GM13976 (cell line): ENCODE data around the gene LSM4.

ENCODE experiments used
- DNase-seq: peaks from one replicate; pipeline ENCODE4 v3.0.0; 2012; ENCODE audit warnings: low spot score
- in situ Hi-C: fragments of 300-500 bp; cut with MboI; formaldehyde crosslinking; loops from one replicate; pipeline ENCODE4 v1.12.0; 2022; ENCODE audit warnings: low sequenced_read_pairs, mixed read lengths, inconsistent platforms; ENCODE audit not compliant: unreplicated experiment
- TF ChIP-seq, protein P1 (sequence below): IDR thresholded peaks from 2 replicates; pipeline ENCODE4 v1.5.1; 2012; ENCODE audit warnings: borderline replicate concordance, mild to moderate bottlenecking; ENCODE audit not compliant: insufficient read depth; ENCODE audit errors: extremely low read depth, missing control alignments, control extremely low read depth

Gene LSM4

DNA sequence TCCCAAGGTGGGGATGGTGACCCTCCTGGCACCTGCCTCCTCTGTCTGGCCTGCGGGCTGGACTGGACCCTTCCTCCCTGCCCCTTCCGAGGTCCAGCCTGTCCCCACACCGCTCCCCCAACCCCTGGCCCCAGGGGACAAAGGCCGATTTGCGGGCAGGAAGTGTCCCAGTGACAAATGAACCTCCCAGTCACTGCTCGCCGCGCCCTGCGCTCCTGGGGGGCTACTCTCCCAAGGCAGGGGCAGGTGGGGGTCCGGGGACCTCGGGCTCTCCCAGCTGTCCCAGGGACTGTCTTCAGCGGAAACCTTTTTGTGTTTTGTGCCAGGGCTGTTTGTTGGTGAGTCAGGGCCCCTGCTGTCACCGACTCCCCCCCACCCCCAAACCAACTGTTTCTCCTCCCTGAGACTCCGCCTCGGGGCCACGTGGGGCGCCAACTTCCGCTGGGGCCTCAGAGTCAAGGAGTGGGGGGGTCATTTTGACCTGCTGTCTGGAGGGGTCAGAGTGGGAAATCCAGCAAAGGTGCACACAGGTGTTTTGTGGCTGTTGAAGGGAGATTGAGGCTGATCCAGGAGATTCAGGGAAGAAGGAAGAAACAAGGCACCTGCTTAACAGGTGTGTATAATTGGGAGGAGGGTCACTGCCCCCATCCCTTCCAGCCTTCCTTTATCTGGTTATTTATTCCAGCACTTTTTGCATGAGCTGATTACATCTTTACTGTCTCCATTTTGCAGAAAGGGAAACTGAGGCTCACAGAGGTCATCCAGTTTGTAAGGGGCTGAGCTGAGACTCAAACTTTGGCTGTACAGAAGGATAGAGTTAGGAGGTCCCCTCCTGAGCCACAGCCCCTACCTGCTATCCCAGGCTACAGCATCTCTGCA, 18.4 kb upstream of the LSM4 start:
- TF ChIP-seq, protein P1, sequence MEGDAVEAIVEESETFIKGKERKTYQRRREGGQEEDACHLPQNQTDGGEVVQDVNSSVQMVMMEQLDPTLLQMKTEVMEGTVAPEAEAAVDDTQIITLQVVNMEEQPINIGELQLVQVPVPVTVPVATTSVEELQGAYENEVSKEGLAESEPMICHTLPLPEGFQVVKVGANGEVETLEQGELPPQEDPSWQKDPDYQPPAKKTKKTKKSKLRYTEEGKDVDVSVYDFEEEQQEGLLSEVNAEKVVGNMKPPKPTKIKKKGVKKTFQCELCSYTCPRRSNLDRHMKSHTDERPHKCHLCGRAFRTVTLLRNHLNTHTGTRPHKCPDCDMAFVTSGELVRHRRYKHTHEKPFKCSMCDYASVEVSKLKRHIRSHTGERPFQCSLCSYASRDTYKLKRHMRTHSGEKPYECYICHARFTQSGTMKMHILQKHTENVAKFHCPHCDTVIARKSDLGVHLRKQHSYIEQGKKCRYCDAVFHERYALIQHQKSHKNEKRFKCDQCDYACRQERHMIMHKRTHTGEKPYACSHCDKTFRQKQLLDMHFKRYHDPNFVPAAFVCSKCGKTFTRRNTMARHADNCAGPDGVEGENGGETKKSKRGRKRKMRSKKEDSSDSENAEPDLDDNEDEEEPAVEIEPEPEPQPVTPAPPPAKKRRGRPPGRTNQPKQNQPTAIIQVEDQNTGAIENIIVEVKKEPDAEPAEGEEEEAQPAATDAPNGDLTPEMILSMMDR = no peak
- in situ Hi-C loops = no loop called here
- DNase-seq = peak; percentile 88

DNA sequence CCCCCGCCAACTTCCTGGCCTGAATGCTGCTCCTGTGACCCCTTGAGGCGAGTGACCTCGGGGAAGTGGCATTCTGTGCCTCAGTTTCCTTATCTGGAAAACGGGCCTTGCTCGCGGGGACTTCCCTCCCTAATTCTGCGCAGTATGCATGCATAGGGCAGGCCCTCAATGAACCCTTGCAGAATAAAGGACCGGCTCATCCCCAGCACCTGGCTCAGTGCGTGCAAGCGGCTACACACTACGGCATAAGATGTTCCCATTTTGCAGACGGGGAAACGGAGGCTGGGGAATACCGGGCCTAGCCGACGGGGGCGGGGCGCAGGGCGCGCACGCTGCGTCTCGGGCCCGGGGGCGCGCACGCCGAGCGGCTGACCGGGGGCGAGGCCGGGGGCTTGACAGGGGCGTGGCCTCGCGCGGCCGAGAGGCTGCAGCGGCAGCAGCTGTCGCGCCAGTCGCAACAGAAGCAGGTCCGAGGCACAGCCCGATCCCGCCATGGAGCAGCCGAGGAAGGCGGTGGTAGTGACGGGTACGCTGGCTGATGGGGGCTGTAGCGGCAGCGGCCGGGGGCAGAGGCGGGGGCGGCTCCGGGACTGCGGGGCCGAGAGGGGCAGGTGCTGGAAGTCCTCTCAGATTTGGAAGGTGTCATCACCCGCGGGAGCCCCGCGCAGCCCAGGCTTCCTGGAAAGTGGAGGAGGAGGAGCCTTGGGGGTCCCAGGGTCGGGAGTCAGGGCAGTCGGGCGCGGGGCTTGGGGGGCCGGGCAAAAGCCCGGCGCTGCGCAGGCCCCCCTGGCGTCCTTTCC, 17.5 kb upstream of the LSM4 start, which contains the start of gene PGPEP1:
Gene PGPEP1 (plus strand): TSS at position 409 of the 800 bp plus-strand sequence. CDS start 84 bp downstream, at position 493.
- TF ChIP-seq, protein P1 = no peak
- in situ Hi-C loops = no loop called here
- peak; percentile 92 for DNase-seq

DNA sequence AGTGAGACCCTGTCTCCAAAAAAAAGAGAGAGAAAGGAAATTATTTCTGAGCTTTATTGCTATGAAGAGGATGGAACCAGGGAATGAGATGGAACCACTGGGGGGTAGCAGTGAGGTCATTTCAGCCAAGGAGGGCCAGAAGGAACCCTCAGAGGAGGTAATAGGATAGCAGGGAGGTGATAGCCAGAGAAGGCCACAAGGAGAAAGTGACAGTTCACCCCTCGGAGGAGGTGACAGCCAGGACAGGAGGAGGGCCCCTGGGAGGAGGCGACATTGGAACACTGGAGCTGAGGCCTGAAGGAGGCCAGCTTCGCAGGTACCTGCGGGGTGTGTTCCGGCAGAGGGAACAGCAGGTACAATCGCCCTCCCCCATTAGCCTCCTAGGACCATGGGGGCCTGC, 16.8 kb upstream of the LSM4 start:
- DNase-seq = peak; percentile 51
- in situ Hi-C loops = no loop called here
- TF ChIP-seq, protein P1 = no peak

DNA sequence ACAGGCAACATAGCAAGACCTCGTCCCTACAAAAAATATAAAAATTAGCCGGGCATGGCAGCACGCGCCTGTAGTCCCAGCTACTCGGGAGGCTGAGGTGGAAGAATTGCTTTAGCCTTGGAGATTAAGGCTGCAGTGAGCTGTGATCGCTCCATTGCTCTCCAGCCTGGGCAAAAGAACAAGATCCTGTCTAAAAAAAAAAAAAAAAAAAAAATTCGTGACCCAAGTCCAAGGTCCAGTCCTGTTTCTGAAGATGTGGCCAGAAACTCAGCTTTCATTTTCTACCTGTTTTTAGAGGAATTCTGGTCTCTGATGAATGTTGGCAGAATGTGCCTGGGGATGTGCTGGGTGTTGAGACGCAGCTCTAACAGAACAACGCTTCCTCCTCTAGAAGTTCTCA, 15.7 kb upstream of the LSM4 start:
- DNase-seq = no peak
- TF ChIP-seq, protein P1 = no peak
- in situ Hi-C loops = no loop called here

DNA sequence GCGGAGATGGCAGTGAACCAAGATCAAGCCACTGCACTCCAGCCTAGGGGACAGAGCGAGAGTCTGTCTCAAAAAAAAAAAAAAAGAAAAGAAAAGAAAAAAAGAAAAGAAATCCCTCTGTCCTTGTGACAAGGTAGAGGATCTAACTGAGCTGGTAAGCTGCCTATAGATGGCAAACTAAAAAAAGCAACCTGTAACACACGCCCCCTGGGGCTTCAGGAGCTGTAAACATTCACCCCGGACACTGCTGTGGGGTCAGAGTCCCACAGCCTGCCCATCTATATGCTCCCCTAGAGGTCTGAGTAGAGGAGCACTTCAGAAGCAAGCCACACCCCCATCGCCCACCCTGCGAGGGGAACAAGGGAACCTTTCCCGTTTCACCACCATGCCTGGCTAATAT, 13.2 kb upstream of the LSM4 start:
- TF ChIP-seq, protein P1 = no peak
- in situ Hi-C loops = no loop called here
- no peak for DNase-seq

DNA sequence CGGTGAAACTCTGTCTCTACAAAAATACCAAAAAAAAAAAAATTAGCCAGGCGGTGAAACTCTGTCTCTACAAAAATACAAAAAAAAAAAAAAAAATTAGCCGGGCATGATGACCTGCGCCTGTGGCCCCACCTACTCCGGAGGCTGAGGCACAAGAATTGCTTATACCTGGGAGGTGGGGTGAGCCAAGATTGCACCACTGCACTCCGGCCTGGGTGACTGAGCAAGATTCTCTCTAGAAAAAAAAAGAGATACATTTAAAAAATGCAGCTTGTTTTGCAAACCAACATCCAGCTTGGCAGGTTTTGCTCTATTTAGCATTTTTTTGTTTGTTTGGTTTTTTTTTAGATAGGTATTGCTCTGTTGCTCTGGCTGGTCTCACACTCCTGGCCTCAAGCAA, 10.8 kb upstream of the LSM4 start:
- TF ChIP-seq, protein P1 = no peak
- no peak for DNase-seq
- in situ Hi-C loops = no loop called here
